ENCODE data around the gene NCBP2L.

NCBP2L gene

DNA sequence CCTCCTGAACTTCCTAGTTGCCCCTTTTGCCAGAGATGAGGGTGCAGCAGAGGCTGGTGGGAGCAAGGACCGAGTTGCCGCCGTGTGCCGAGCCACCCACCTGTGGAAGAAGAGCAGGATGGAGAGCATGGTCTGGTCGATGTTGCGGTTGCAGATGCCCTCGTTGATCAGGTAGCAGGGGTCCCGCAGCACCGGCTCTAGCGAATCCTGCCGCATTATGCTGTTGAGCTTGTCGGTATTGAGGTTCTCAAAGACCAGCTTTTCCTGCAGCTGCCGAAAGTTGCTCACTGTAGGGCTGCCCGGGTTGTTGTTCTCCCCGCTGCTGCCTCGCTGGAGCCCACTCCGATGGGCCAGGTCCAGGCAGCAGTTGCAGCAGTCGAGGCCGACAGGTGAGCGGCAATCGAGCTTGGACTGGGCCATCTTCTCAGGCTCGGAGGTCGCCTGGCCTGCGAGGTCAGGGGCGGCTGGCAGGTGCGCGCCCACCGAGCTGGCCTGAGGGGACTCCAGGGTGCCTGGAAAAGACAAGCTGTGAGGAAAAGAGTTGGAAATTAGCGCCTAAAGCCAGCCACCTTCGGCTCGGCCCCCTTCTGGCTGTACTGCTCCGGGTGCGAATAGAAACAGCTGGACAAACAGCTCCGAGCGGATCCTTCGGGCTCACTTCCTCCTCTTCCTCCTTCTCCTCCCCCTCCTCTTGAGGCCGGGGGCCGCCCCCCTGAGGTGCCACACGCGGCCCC, 2.4 kb upstream of the NCBP2L start:
- ChIA-PET POLR2A (interaction anchor here (1.0 to 6.2 kb wide), 24 partner anchors 8 to 147 kb away, joined by 3 to 198 read pairs (median 6); partner anchors contain the start of genes MID2 and PRPS1), CTCF (interaction anchor here (0.5 to 9.6 kb wide), 20 partner anchors 8 to 237 kb away, joined by 3 to 173 read pairs (median 5); no protein-coding TSS in a partner anchor)
- no peak for TF ChIP-seq ZNF384 (IDR thresholded peaks at IDR 0.05)
- no peak for TF ChIP-seq LEF1 (IDR thresholded peaks at IDR 0.05; ENCODE audit: borderline replicate concordance)
- no peak for TF ChIP-seq FOXM1 (IDR thresholded peaks at IDR 0.05; ENCODE audit: borderline replicate concordance)
- TF ChIP-seq NFRKB (IDR thresholded peaks at IDR 0.05) = no peak
- no peak for TF ChIP-seq ARNT (IDR thresholded peaks at IDR 0.05)
- TF ChIP-seq SP1 (IDR thresholded peaks at IDR 0.05) = no peak
- TF ChIP-seq ELF4 (IDR thresholded peaks at IDR 0.05) = no peak
- TF ChIP-seq HDGF (IDR thresholded peaks at IDR 0.05; ENCODE audit: borderline replicate concordance) = no peak
- TF ChIP-seq L3MBTL2 (conservative IDR thresholded peaks at IDR 0.05) = no peak
- DNase-seq (ENCODE audit: extremely low spot score) = no peak

DNA sequence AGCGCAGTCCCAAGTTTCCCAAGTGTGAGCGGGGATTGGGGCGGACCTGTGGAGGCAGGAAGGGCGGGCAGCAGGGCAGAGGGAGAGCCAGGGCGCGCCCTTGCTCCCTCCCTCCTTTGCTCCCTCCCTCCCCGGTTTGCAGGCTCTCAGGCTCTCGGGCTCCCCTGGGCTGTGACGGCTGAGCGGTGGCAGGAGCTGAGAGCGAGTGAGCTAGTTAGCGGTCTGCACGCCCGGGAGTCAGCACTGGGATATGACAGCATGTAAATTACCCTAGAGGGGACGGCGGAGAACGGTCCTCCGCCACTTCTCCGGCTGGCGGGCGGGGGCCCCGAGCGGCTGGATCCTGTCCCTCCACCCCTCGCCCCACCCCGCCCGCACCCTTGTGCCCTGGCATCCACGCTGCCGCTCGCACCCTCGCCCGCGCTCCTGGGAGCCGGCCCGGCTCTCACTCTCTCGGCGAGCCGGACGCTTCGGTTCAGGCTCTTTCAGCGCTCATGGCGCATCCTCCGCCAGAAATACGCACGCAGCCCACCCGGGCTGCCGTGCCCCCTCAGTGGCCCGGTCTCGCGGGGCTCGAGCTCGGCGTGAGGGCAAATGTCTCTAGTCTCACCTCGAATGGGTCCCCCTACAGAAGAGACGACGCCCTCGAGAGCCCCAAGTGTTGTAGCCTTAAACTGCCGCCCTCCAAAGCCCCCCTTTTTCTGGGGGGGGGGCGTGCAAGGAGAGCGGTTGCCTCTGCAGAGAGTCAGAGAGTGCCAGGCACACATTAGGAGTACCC, 1.6 kb upstream of the NCBP2L start, which contains the start of gene TSC22D3:
TSC22D3 (minus strand) TSS at position 54 of the 778 bp plus-strand sequence. CDS start 368 bp downstream, outside the sequence.
- CTCF ChIA-PET = interaction anchor here (0.5 to 9.6 kb wide), 24 partner anchors 9 to 237 kb away, joined by 3 to 173 read pairs (median 5); partner anchors contain the start of gene PRPS1
- POLR2A ChIA-PET = interaction anchor here (0.6 to 6.2 kb wide), 26 partner anchors 9 to 265 kb away, joined by 3 to 198 read pairs (median 6); partner anchors contain the start of genes MID2 and PRPS1
- TF ChIP-seq L3MBTL2 (conservative IDR thresholded peaks at IDR 0.05) (0 out of 2 replicates have a peak, but pooled peaks have one; percentile 22), CTBP1 (IDR thresholded peaks at IDR 0.05; ENCODE audit: borderline replicate concordance) (no peak), FOXM1 (IDR thresholded peaks at IDR 0.05; ENCODE audit: borderline replicate concordance) (peak; percentile 40; the same call in 1 of the 2 replicates), ELF4 (IDR thresholded peaks at IDR 0.05) (no peak), BHLHE40 (IDR thresholded peaks at IDR 0.05; ENCODE audit: borderline replicate concordance) (no peak)
- TF ChIP-seq, protein P1, sequence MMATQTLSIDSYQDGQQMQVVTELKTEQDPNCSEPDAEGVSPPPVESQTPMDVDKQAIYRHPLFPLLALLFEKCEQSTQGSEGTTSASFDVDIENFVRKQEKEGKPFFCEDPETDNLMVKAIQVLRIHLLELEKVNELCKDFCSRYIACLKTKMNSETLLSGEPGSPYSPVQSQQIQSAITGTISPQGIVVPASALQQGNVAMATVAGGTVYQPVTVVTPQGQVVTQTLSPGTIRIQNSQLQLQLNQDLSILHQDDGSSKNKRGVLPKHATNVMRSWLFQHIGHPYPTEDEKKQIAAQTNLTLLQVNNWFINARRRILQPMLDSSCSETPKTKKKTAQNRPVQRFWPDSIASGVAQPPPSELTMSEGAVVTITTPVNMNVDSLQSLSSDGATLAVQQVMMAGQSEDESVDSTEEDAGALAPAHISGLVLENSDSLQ (IDR thresholded peaks at IDR 0.05) = peak; percentile 75; the same call in 1 of the 2 replicates
- peak; percentile 87 for DNase-seq (ENCODE audit: extremely low spot score)

DNA sequence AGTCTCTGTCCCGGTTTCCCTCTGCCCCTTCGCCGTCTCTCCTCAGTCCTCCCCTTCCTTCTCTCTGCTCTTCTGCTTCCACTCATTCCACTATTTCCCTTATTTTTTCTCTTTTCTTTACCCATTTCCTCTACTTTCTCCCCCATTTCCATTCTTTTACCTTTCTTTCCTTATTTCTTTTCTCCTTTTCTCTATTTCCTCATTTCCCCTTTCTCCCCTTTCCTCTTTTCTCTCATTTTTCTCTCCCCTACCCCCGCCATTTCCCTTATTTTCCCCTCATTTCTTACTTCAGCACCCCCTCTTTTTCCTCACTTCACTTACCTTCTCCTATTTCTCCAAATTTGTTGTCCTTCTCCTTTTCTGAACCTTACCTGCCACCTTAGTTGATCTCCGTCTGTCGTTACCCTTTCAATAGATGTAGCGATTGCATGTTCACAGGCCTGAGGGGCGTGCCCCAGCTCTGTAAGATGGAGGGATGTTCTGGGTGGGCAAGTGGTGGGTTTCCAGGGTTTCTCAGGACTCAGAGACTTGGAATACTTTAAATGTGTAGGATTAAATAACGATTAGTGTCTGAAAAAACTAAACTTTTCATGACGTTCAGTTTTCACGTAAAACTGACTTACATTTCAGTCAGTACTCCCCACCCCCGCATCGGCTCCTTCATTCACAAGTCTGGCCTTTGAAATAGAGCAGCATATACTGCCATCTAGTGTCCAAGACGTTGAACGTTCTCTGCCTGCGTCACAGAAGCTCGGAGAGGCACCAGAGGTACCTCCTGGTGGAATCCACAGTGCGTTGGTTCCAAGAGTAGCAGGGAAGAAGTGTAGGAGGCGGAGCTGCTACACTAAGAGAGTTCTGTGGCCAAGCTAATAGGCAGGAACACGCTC, 641 bp upstream of the NCBP2L start:
- peak; percentile 89 for DNase-seq (ENCODE audit: extremely low spot score)
- TF ChIP-seq FOXK2 (IDR thresholded peaks at IDR 0.05) = no peak
- TF ChIP-seq, protein P1 (IDR thresholded peaks at IDR 0.05) = 0 out of 2 replicates have a peak, but pooled peaks have one; percentile 5
- POLR2A ChIA-PET = interaction anchor here (0.7 to 6.2 kb wide), 19 partner anchors 10 to 149 kb away, joined by 3 to 198 read pairs (median 6); partner anchors contain the start of genes MID2 and PRPS1
- CTCF ChIA-PET = interaction anchor here (0.6 to 9.6 kb wide), 32 partner anchors 9 to 436 kb away, joined by 3 to 173 read pairs (median 6); partner anchors contain the start of gene PRPS1

DNA sequence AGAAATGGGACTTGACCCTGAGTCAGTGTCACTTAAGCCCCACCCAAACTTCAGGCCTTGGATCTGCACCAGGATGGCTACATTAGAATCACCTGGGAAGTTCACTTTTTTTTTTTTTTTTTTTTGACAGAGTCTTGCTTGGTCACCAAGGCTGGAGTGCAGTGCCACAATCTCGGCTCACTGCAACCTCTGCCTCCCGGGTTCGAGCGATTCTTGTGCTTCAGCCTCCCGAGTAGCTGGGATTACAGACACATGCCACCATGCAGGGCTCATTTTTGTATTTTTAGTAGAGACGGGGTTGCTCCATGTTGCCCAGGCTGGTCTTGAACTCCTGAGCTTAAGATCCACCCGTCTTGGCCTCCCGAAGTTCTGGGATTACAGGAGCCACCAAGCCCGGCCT, 3.0 kb downstream of the NCBP2L start:
- DNase-seq (ENCODE audit: extremely low spot score) = no peak
- ChIA-PET CTCF (interaction anchor here (0.6 to 9.6 kb wide), 5 partner anchors 59 to 755 kb away, joined by 3 to 173 read pairs (median 7); no protein-coding TSS in a partner anchor), POLR2A (interaction anchor here (1.0 to 1.3 kb wide), 3 partner anchors 59 to 123 kb away, joined by 3 to 5 read pairs (median 4); no protein-coding TSS in a partner anchor)
- TF ChIP-seq LEF1 (IDR thresholded peaks at IDR 0.05; ENCODE audit: borderline replicate concordance) (no peak), FOXM1 (IDR thresholded peaks at IDR 0.05; ENCODE audit: borderline replicate concordance) (no peak), NFRKB (IDR thresholded peaks at IDR 0.05) (no peak), ARNT (IDR thresholded peaks at IDR 0.05) (no peak), FOXK2 (IDR thresholded peaks at IDR 0.05) (no peak), ELF4 (IDR thresholded peaks at IDR 0.05) (no peak), ZNF384 (IDR thresholded peaks at IDR 0.05) (no peak), TARDBP (IDR thresholded peaks at IDR 0.05) (no peak), SUZ12 (IDR thresholded peaks at IDR 0.05) (no peak), FOXA1 (IDR thresholded peaks at IDR 0.05) (no peak), L3MBTL2 (conservative IDR thresholded peaks at IDR 0.05) (no peak), SP1 (IDR thresholded peaks at IDR 0.05) (no peak), BHLHE40 (IDR thresholded peaks at IDR 0.05; ENCODE audit: borderline replicate concordance) (no peak), HDGF (IDR thresholded peaks at IDR 0.05; ENCODE audit: borderline replicate concordance) (no peak), CTBP1 (IDR thresholded peaks at IDR 0.05; ENCODE audit: borderline replicate concordance) (no peak)
- TF ChIP-seq, protein P1 (IDR thresholded peaks at IDR 0.05) = no peak

DNA sequence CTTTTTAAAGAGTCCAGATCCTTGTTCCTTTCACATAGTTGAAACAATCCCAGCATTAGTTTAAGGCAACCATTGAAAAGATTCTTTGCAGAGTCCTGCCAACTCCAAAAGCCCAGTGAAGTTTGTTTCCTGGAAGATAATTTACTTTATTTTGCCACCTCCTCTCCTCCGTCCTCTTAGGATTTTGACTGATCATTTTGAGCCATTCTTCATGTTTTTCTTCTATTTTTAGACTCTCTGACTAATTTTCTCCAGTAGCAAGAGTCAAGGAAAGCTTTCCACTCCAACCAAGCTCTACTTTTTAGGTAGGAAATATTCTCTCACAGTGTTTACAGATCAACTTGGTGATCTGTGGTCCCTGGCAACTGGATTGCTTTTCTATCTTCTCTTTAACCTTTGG, 10.3 kb downstream of the NCBP2L start:
- TF ChIP-seq SP1 (IDR thresholded peaks at IDR 0.05) = no peak
- no peak for TF ChIP-seq LEF1 (IDR thresholded peaks at IDR 0.05; ENCODE audit: borderline replicate concordance)
- no peak for TF ChIP-seq TARDBP (IDR thresholded peaks at IDR 0.05)
- no peak for TF ChIP-seq SUZ12 (IDR thresholded peaks at IDR 0.05)
- no peak for TF ChIP-seq NFRKB (IDR thresholded peaks at IDR 0.05)
- TF ChIP-seq HDGF (IDR thresholded peaks at IDR 0.05; ENCODE audit: borderline replicate concordance) = no peak
- no peak for TF ChIP-seq ARNT (IDR thresholded peaks at IDR 0.05)
- no peak for TF ChIP-seq ELF4 (IDR thresholded peaks at IDR 0.05)
- TF ChIP-seq, protein P1 (IDR thresholded peaks at IDR 0.05) = no peak
- TF ChIP-seq FOXM1 (IDR thresholded peaks at IDR 0.05; ENCODE audit: borderline replicate concordance) = no peak
- TF ChIP-seq ZNF384 (IDR thresholded peaks at IDR 0.05) = no peak
- no peak for TF ChIP-seq FOXK2 (IDR thresholded peaks at IDR 0.05)
- TF ChIP-seq FOXA1 (IDR thresholded peaks at IDR 0.05) = no peak
- TF ChIP-seq CTBP1 (IDR thresholded peaks at IDR 0.05; ENCODE audit: borderline replicate concordance) = no peak
- TF ChIP-seq L3MBTL2 (conservative IDR thresholded peaks at IDR 0.05) = no peak
- no peak for TF ChIP-seq BHLHE40 (IDR thresholded peaks at IDR 0.05; ENCODE audit: borderline replicate concordance)
- ChIA-PET CTCF (interaction anchor here (1.4 kb wide), 1 partner anchor 10 kb away, joined by 3 read pairs; the partner anchor contains the start of gene NCBP2L), POLR2A (no interaction called here)
- no peak for DNase-seq (ENCODE audit: extremely low spot score)
